HG03196 (cell line): ENCODE results near the gene ADAMTS2.

ENCODE experiments used
- ATAC-seq: cut with Tn5 transposase; IDR thresholded peaks from one replicate; pipeline ENCODE4 v1.9.1; 2021; ENCODE audit not compliant: unreplicated experiment

The ADAMTS2 gene

DNA sequence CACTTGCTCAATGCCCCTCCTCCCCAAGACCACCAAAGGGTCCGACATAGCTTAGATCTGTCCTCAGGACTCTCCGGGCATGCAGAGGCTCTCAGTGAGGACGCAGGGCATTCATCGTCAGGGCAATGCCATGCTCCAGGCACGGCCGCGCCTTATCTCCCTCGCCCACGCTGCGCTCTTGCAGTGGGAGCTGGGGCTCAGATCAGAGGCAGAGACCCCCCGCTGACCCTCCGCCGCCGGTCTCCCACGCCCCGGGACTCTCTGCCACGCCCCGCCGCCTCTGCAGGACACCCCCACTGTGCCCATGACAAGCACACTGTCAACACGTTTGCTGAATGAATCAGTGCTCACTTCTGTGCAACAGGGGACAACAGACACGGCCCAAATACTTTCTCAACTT, 140.7 kb downstream of the ADAMTS2 start:
- ATAC-seq: no peak

DNA sequence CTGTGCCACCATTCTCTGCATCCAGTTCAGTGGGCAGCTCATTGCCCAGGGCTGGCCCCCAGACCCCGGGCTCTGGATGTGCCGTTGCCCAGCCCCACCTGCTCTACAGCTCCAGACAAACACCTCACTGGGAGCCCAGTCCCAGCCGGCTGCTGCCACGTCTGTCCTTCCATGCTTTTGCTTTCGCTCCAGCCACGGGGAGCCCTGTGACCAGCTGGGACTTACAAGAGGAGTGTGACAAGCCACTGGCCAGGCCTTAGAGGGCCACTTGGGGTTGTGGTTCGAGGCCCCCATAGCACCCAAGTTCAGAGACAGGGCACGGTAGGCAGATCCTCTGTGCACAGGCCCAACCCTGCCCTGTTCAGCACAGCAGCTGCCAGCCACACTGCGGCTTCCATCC, 142.0 kb downstream of the ADAMTS2 start:
- no peak for ATAC-seq

GRCh38 chr5:179201986-179202385, 143.3 kb downstream of the ADAMTS2 start:
- no peak for ATAC-seq

- no peak for ATAC-seq
Measured at GRCh38 chr5:179199246-179199645, 146.0 kb downstream of the ADAMTS2 start.

GRCh38 chr5:179198825-179199224, 146.4 kb downstream of the ADAMTS2 start:
- ATAC-seq: no peak

GRCh38 chr5:179196405-179197079, 148.7 kb downstream of the ADAMTS2 start:
- ATAC-seq: no peak

DNA sequence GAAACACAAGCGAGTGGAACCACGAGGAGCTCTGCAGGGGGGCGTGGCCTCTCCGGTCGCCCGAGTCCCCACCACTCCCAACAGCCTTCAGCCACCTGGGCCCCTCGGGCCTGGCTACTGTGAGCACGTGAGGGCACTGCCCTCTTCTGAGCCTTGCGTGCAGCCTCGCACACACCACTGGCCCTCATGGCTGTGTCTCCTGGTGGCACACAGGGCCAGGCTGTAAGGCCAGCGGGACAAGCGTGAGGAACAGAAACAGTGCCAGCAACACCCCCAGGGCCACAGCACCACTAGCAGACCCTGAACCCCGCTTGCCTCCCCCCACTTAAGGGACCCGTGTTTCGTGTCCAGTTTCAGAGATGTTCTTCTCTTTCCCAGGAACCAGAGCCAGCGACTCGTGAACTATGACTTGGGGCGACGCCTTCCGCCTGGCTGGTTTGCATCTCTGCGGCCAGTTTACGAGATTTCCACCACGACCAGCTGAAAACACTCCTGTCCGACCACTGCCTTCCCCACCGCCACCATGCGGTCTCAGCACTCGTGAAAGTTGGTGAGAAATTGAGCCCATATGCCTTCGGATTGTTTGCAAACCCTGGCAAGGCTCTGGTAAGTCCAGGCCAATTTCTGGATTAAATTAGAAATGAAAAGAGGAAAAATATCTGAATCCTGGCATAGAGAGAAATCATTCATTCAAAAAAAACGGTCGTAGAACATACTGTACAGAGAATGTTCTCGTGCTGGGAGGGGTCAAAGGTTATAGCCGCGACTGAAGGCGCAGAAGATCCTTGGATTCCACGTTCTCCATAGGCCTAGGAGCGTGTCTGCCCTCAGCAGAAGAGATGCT, 149.5 kb downstream of the ADAMTS2 start:
- ATAC-seq: no peak

- no peak for ATAC-seq
Measured at GRCh38 chr5:179194941-179195381, 150.3 kb downstream of the ADAMTS2 start.

GRCh38 chr5:179194201-179194910, 150.9 kb downstream of the ADAMTS2 start:
- no peak for ATAC-seq

- no peak for ATAC-seq
Measured at GRCh38 chr5:179193746-179194145, 151.5 kb downstream of the ADAMTS2 start.

DNA sequence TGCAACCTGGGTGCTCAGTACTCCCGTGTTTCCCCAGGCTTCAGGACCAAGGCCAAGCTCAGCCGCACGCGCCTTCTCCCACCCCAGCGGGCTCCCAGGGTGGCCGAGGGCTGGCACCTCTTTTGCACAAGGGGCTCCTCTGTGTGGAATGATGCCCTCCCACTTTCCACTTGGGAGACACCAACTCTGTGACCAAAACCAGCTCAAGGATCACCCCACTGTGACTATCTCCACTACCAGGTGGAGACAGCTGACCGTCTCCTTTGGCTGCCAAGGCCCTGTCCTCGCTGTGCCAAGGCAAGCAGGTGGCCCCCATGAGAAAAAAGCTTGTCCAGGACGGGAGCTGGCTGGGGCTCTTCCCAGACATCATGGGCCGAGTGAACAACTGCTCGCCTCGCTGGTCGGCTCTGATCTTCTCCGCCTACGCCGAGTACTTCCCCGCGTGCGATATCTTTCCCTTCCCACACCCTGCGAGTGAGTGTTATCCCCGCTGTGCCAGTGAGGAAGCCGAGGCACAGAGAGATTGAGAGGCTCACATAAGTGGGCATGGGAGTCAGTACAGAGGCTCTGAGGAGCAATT, 152.3 kb downstream of the ADAMTS2 start:
- no peak for ATAC-seq

DNA sequence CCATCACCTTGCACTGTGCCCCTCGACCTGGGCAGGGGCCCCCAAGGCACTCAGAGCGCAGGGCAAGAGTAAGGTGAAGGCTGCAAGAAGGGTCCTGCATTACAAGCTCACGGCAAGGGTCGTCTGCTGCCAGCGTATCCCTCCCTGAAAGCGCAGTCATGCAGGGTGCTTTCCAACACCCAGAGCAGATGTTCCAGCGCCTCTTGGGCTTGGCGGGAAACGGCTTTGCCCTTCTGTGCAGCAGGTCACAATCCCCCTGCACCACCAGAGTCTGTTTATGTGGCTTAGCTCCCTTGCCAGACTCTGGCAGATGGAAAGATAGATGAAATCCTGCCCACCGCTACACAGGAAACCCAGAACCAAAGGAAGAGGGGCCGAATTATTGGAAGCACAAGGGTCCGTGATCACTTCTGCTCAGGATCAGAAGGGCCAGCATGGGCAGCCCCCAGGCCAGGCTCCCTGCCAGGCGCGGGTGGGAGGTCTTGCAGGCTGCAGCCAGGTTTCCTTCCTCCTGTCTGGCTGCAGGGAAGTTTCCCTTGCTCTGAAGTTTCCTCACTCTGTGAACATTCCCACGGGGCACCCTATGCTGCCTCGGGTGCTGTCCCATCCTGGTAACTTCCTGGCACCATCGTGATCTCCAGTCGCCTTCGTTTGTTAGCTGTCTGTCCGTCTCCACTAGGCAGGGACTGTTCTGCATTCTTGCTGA, 152.9 kb downstream of the ADAMTS2 start:
- ATAC-seq: no peak

- ATAC-seq: no peak
Measured at GRCh38 chr5:179191506-179192184, 153.6 kb downstream of the ADAMTS2 start.

- no peak for ATAC-seq
Measured at GRCh38 chr5:179190851-179191505, 154.3 kb downstream of the ADAMTS2 start.

DNA sequence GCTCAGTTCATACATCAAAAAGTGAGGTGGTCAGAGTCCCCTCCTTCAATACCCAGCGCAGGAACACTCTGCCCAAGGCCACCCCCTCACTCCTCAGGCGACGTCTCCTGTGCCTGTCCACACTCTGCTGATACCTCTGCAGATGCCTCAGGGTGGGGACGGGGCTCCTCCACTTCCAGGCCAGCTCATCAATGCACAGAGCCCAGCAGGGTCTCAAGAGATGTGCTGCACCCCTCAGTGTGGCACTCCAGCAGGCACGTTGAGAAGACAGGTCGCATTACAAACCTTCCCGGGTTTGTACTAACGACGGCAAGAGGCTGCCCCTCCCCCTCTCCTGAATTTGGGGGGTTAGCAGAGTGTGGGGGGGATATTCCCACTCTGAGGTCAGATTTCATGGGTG, 156.6 kb downstream of the ADAMTS2 start:
- ATAC-seq: no peak

- ATAC-seq: no peak
Measured at GRCh38 chr5:179187681-179188575, 157.3 kb downstream of the ADAMTS2 start.

- ATAC-seq: no peak
Measured at GRCh38 chr5:179187229-179187678, 158.0 kb downstream of the ADAMTS2 start.

- ATAC-seq: no peak
Measured at GRCh38 chr5:179186801-179187200, 158.5 kb downstream of the ADAMTS2 start.
